Hippocampal formation (tissue), 2 donors: Measurements from ENCODE around the gene SLC17A2.
A peak's percentile ranks its signal among the peaks of the same experiment; 100 is the strongest.
"Not testable (repeated sequence)": the region's sequence is repeated elsewhere in the genome, so short reads cannot be mapped to it uniquely, and the experiment has no call there.

Experiments
- DNase-seq, 2 donors: peaks; one replicate each; lab custom pipeline; 2025; lab: John Stamatoyannopoulos, UW

Gene SLC17A2

DNA sequence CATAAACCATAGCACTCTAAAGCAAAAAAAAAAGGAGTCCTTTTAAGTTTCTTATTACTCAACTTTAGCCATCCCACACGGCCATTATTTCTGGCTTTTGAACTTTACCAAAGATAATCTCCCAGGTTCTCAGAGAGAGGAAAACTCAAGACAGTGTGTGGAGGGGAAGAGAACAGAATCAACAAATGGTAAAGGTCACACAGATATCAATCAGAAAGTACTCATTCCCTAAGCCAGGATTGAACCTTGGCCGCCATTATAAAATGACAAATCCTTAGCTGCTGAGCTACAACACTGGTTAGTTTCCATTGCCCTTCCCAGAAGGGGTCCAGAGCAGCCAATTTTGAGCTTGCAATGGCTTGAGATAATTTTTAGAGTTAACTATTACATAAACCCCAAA, 22.0 kb upstream of the SLC17A2 start:
- no peak for DNase-seq

DNA sequence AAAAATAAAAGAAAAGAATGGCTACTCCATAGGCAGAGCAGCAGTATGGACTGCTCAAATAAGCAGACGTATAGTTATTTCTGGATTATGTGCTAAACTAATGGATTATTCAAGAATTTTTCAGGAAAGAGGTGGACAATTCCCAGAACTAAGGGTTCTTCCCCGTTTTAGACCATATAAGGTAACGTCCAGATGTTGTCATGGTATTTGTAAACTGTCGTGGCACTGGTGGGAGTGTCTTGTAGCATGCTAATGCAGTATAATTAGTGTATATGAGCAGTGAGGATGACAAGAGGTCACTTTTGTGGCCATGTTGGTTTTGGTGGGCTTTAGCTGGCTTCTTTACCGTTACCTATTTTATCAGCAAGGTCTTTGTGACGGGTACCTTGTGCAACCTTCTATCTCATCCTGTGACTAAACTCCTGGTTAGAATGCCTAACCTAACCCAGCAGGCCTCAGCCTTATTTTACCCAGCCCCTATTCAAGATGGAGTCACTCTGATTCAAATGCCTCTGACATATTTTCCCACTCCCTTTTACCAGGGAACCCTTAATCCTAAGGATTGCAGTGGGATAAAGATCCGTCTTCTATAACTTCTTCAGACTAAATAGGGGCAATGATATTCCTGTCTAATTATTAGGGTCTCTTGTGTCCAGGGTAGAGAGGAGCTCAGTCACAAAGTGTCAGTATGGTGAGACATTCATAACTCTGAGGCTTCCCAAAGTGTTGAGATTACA, 21.0 kb upstream of the SLC17A2 start:
- no peak for DNase-seq

DNA sequence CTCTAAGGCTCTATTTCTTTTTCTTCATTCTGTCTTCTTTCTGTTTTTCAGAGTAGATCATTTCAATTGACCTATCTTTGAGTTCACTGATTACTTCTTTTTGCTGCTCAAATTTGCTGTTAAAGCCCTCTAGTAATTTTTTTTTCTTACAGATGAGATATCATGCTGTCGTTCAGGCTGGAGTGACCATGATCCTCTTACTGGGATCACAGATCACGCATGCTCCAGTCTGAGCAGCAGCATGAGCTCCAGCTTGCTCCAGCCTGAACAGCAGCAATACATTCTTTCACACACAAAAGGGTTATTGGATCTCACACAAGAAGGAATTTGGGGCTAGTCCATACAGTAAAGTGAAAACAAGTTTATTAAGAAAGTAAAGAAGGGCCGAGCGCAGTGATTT, 19.8 kb upstream of the SLC17A2 start:
- no peak for DNase-seq

DNA sequence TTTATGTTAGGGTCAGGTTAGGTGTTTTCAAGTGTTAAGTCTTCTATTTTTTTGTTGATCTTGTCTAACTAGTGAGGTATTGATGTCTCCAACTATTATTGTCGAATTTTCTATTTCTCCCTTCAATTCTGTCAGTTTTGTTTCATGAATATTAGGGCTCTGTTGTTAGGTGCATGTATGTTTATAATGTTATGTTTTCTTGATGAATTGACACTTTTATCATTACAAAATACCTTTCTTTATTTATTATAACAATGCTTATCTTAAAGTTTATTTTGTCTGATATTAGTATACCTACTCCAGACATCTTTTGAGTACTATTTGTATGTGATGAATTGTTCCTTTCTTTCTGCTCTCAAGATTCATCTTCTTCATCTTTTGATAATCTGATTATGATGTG, 19.2 kb upstream of the SLC17A2 start:
- no peak for DNase-seq

DNA sequence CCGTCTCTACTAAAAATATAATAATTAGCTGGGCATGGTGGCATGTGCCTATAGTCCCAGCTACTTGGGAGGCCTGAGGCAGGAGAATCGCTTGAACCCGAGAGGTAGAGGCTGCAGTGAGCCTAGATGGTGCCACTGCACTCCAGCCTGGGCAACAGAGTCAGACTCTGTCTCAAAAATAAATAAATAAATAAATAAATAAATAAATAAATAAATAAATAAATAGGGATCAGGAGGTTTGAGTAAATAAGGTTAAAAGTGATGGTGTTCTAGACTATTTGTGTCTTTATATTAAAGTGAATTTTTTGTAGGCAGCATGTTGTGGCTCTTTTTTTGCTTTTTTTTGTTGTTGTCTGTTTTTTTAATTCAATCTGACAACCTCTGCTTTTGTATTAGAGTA, 17.0 kb upstream of the SLC17A2 start:
- not testable (repeated sequence) for DNase-seq

DNA sequence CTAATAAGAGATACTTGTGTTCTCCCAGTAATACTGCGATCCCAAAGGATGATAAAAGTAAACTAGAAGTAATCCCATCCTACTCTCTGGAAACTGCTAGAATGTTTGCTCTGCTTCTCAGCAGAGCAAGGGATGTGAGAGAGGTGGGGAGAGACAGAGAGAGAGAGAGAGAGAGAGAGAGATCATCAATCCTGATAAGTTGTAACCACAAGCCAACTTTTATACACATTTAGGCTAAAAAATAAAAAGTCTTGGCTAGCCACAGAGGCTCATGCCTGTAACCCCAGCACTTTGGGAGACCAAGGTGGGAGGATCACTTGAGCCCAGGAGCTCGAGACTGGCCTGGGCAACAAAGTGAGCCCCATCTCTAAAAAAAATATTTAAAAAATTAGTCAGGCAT, 16.1 kb upstream of the SLC17A2 start:
- DNase-seq, result no peak

DNA sequence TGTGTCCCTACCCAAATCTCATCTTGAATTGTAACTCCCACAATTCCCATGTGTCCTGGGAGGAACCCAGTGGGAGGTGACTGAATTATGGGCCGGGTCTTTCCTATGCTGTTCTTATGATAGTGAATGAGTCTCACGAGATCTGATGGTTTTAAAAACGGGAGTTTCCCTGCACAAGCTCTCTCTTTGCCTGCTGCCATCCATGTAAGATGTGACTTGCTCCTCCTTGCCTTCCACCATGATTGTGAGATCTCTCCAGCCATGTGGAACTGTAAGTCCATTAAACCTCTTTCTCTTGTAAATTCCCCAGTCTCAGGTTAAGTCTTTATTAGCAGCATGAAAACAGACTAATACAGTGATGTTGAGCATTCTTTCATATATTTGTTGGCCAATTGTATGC, 15.2 kb upstream of the SLC17A2 start:
- DNase-seq, result not testable (repeated sequence)

DNA sequence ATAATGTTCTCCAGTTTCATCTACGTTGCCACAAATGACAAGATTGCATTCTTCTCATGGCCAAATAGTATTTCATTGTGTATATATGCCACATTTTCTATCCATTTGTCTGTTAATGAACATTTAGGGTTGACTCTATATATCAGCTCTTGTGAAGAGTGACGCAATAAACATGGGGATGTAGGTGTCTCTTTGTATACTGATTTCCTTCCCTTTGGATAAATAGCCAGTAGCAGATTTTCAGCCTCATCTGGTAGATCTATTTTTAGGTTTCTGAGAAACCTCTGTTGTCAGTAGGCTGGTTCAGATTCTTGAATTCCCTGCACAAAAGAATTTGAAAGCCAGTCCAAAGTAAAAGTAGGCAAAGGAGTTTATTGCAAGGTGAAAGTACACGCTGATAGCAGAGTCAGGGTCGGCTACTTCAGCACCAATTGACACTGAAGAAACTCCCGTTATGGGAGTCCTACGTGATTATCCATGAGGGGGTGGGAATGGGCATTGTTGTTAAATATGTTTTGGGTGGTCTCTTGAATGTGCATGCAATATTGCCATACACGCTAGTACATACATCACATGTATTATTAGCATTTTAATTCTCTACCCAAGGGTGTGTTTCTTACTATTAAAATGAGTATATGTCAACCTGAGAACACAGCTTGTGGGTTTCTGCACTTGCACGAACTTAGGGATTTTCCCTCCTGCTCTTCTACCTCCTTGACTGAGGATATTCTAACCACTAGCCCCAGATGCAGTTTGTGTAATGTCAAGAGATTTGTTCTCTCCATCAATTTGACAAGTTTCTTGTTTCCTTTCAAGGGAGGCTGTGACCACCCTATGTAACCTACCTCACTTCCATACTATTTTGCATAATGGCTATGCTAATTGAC, 14.4 kb upstream of the SLC17A2 start:
- no peak for DNase-seq

DNA sequence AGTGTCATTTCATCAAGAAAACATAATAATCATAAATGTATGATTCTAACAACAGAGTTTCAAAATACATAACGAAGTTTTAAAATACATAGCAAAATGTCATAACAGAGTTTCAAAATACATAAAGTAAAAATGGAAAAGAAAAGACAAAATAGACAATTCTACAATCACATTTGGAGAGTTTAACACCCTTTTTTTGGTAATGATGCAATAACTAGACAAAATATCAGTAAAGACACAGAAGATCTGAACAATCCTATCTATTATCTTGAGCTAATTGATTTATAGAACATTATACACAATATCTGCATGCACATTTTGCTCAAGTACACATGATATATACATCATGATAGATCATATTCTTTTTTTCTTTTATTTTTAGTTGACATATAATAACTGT, 13.4 kb upstream of the SLC17A2 start:
- no peak for DNase-seq

DNA sequence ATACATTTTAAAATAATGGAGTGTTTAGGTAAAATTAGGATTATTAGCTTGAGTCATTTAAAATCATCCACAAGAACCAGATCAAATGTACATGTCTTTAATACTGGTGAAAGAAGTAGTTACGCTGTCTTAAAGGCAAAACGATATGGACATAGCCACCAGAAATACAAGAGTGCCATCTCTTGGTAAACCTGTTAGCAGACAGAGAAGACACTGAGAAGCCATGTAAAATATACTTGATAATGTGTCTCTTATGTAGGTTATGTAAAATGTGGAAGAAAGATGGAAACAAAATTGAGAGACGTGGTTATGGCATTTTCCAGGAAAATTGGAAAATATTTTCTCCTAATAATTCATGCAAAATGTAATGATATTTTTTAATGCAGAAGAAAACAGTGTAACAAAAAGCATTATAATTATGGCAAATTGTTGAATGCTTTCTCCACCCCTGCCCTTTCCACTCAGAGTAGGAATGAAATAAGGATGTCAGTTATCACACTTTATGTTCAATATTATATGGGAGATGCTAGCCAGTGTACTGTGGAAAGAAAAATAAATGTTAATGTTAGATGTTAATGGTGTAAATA, 12.2 kb upstream of the SLC17A2 start:
- DNase-seq, result peak in 1 of 2 donors; percentile 1

DNA sequence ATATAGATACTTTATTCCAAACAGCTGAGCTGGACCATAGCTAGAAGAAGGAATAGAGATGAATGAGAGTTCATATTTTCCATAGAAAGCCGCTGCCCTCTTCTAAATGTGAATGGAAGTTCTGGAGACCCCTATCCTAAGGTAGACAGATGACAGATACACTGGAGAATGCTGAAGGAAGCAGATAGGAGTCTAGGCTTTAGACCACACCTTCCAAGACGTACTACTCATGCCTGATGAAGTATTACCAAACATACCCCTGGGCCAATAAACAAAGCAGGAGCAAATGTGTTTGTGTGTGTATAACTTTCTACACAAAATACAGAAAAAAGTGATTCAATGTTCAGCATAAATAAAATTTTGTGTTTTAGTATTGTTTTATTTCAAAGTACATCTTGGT, 9.1 kb upstream of the SLC17A2 start:
- DNase-seq, result no peak

DNA sequence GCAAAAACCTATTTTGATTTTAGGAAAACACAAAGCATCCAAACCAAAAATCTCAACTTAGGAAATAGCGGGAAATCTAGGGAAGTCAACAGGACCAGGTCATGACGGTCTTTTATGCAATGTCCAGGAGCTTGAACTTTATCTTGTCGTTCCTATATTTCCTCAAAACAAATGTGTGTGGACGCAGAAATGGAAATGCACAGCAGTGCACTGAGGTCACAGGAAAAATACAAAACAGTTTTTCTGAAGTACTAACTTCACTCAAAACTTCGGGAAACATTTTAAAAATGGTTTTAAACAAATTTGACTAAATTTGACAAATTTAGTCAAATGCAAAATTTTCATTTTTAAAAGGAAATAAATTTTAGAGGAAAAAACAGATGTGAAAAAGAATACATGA, 5.5 kb upstream of the SLC17A2 start:
- no peak for DNase-seq

DNA sequence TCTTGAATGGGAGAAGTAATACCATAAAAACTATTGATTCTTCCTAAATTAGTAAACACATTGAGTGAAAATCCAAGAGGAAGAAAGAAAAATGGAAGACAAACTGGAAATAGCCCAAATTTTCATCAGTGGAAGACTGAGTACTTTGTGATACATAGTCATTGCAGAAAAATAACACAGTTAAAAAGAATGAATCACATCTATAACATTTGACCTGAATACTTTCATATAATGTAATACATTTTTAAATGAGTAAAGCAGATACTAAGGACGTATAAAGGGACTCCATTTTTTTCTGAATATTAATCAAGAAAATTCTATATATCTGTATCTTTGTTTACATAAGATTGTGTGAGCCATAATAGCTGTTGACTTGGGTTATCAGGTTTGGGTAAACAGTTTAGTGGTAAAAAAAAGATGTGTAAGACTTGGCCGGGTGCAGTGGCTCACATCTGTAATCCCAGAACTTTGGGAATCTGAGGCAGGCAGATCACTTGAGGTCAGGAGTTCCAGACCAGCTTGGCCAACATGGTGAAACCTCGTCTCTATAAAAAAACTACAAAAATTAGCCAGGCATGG, 4.3 kb upstream of the SLC17A2 start:
- DNase-seq, result no peak

DNA sequence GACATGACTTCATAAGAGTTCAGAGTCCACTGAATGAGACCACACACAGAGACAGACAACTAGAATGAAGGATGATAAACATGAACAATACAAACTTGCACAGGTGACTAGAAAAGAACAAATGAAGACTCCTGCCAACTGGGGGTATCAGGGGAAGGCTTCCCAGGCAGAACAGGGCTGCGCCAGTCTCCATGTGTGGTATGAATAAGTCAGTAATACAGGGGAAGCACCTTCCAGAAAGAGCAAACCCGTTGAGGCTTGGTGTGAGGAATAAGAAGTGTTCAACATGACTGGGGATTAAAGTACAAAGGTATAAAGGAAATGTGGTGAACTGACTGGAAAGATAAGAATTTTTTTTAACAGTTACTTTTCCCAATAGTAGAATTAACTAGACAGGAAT, 3.7 kb upstream of the SLC17A2 start:
- no peak for DNase-seq

DNA sequence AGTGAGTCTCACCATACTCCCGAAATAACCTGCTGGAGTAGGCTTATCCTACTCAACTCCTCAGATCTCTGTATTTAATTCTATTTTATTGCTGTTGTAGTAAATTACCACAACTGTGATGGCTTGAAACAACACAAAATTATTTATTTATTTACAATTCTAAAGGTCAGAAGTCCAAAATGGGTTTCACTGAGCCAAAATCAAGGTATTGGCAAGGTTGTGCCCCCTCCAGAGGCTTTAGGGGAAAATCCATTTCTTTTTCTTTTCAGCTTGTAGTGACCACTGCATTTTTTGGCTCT, 869 bp upstream of the SLC17A2 start:
- no peak for DNase-seq

DNA sequence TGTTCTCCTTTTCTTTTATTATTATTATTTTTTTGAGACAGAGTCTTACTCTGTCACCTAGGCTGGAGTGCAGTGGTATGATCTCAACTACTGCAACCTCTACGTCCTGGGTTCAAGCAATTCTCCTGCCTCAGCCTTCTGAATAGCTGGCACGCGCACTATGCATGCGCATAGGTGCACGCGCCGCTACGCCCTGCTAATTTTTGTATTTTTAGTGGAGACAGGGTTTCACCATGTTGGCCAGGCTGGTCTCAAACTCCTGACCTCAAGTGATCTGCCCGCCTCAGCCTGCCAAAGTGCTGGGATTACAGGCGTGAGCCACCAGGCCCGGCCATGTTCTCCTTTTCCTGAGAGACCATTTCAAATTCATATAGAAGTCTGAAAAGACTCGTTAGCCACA, 706 bp downstream of the SLC17A2 start:
- DNase-seq, result not testable (repeated sequence)

DNA sequence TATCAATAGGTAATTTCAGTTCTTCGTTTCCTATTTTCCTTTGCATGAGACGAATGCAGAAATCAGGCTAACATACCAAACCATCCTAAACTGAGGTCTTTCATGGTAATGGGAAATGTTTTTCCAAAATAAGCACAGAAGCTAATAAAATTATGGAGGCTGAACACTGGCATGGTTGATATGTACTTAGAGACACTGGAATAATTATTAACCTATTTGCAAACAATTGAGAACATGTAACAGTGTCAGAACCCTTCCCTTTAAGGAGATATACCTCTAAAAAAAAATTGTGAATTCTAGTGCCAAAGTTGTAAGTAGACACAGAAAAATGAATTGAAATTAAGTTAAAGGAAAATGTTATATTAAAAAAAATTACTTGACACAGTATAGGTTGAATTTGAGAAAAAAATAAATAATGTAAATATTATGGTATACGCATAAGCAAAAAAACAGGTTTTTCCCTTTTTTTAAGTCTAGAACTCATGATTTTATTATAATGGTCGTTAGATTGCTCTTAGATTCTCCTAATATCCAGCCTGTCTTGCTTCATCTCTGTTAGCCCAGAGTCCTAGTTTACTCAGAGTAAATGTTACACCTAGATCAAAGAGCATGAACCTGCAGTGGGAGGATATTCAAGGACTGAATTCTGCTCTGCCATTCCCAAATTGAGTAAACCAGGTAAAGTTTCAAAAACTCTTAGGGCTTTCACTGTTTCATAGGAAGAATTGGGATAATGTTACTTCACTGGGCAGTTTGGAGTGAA, 1.7 kb downstream of the SLC17A2 start:
- no peak for DNase-seq

DNA sequence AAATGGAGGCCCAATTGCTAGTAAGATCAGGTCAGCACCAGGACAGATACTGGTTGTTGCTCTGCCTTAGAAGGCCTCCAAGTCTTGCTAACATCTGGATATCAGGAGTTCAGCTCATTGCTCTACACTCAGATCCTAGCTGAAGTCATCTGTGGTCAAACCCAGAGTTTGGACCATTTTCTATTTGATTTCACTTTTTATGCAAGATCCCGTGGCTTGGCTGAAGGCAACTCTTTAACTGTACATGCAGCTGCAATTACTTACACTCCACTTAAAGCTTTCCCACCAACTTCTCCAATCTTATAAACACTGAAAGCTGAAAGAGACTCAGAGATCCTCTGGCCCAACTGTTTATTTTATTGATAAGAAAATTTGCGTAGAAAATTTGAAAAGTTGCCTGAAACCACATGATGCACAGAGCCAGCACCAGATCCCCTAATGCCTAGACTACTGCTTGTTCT, 2.7 kb downstream of the SLC17A2 start:
- no peak for DNase-seq

DNA sequence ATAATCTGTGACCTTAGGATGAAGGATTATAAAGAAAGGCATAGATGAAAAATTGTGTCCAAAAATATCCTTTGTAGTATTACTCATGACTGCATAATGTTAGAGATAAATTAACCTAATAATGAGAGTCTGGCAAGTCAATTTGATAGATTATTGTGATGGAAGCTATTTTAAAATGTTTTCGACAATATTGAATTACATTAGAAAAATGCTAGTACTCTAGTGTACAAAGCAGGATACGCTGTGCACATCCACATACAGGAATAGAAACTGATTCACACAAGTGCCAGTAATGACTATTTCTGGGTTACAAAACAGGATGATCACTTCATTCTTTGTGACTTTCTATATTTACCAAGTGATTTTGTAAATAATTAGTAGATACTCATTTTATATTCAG, 3.3 kb downstream of the SLC17A2 start:
- DNase-seq, result no peak

DNA sequence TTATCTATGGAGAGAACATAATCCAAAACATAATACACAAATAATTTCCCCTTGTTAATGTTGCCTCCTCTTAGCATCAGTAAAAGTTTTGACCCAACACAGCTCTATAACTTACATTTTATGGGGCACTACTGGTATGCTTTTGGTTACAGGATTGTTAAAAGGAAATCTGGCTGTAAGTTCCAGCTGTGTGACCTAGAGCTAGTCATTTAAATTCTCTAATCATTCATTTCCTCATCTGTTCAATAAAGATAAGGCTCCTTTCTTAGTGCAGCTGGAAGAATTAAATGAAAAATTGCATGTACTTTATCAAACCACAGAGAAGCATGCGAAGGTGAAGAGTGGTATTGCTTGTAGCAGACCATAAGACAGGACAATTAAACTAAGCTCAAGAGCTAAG, 4.6 kb downstream of the SLC17A2 start:
- no peak for DNase-seq

DNA sequence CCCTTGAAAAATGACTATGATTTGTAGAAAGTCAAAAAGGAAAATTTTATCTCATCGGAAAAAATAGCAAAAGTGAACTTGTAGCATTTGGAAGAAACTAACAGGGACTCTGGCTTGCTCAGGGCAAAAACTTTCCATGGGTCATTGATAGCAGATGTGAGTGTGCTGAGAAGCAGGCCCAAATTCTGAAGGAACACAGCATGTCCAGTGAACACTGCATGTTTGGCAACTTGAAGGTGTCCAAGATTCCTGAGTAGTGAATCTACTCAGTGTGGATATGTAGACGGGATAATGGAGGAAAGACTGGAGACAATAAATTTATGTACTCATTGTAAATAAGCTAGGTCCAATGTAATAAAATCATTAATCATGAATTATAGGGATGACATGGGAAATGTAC, 8.2 kb downstream of the SLC17A2 start:
- DNase-seq, result no peak
